NCI-H1105 treated with DMSO at 0.1 percent for 48 hours (cell line): ENCODE data around the gene N4BP3.

Source experiments
- DNase-seq: peaks from one replicate; lab custom pipeline; 2025; lab: John Stamatoyannopoulos, UW

Gene N4BP3

GRCh38 chr5:178103612-178104011 lies 9.7 kb upstream of the N4BP3 start:
- no peak for DNase-seq

GRCh38 chr5:178104492-178104891 lies 8.8 kb upstream of the N4BP3 start:
- peak; percentile 4 for DNase-seq

DNA sequence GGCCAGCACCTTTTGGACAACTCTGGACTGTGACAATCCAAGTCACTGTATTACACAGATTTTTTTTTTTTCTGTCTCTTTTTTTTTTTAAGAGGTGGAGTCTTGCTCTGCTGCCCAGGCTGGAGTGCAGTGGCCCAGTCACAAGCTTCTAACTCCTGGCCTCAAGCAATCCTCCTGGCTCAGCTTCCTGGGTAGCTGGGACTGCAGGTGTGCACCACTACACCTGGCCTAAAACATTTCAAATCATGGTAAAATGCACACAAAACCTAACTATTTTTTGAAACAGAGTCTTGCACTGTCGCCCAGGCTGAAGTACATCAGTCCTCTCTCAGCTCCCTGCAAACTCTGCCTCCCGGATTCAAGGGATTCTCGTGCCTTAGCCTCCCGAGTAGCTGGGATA lies 7.2 kb upstream of the N4BP3 start:
- no peak for DNase-seq

- DNase-seq = no peak
Measured at GRCh38 chr5:178106556-178107239, 6.6 kb upstream of the N4BP3 start.

GRCh38 chr5:178107756-178108310 lies 5.5 kb upstream of the N4BP3 start:
- DNase-seq = no peak

DNA sequence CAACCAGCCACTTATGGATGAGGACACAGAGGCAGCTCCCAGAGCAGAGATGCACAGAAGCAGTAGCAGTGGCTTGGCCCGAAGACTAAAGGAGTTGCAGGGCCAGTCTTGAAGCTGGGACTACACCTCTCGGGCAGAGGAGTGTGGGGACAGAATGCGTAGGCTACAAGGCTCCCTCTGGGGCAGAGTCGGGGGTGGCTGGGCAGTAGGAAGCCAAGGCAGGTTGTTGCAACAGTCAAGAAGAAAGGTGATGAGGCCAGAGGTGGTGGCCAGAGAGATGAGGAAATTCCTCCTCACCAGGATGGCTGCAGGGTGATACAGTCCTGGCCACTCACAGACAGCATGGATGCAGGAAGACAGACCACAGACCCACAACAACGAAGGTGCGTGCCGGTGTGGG lies 4.9 kb upstream of the N4BP3 start:
- DNase-seq = no peak

DNA sequence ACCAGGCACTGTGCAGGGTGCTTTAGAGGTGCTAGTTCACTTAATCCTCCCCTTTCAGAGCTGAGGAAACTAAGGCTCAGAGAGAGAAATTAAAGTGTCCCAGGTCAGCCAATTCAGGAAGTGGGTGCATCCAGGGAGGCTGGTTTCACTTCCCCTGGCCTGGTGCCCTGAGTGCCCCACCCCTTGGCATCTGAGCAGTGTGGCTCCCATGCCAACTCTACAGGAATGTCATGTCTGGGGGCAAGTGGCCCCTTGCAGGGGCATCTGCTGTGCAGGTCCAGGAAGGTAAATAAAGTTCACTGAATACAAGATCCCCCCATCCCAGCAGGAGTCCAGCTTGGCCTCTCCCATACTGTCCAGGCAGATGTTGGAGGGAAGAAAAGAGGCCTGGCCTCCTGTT lies 4.4 kb upstream of the N4BP3 start:
- no peak for DNase-seq

- no peak for DNase-seq
Measured at GRCh38 chr5:178110511-178110910, 2.8 kb upstream of the N4BP3 start.

- no peak for DNase-seq
Measured at GRCh38 chr5:178111925-178112324, 1.4 kb upstream of the N4BP3 start.

GRCh38 chr5:178112545-178112944 lies 787 bp upstream of the N4BP3 start:
- DNase-seq = no peak

- no peak for DNase-seq
Measured at GRCh38 chr5:178113841-178114324, 551 bp downstream of the N4BP3 start.

DNA sequence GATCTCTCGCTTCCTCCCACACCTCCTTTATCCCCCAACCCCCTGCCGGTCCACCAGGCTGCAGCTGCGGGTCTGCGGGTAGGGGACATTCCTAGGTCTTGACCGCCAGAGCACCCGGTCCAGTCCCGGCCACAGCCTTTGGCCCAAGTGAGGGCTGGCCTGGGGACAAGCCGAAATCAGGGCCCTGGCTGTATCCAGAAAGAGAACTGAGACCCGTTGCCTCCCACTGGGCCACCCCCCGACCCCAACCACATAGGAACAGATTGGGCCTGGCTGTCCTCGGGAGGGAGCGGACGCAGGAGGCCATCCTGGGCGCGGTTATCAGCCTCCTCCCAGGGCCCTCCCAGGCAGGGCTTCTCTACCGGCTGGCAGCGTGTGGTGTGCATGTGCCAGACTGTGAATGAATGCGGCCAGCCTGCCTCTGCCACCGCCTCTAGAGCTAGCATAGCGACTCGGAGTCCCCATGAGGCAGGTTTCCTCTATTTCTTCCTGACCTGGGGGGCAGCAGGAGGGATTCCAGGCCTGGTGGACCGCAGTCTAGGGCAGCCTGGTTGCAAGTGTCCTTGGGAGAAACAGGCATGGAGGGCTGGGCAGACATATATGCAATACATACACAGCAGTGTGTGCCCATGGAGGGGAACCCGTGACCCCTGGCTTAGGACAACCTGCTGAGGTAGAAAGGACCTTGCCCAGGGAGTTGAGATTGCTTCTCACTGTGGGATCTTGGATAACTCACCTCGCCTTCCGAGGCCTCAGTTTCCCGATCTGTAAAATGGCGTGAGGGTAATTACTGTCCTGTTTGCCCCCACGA lies 1.2 kb downstream of the N4BP3 start:
- no peak for DNase-seq

- DNase-seq = no peak
Measured at GRCh38 chr5:178115136-178115813, 1.9 kb downstream of the N4BP3 start.

DNA sequence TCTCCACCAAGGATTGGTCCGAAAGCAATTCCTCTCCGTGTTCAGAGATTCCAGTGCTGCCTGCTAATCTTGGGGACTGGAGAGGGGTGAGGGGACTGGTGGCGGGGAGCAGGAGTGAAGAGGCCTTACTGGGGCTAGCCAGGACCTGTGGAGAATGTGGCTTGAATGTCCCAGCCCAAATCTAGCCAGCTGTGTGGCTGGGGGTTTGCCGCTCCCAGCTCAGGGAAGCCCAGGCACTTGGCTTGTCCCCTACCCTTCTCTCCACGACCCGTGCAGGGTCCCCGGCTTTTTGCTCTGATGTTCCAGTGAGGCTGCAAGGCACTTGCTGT lies 2.4 kb downstream of the N4BP3 start:
- no peak for DNase-seq

- DNase-seq = no peak
Measured at GRCh38 chr5:178116143-178116885, 3.0 kb downstream of the N4BP3 start.

DNA sequence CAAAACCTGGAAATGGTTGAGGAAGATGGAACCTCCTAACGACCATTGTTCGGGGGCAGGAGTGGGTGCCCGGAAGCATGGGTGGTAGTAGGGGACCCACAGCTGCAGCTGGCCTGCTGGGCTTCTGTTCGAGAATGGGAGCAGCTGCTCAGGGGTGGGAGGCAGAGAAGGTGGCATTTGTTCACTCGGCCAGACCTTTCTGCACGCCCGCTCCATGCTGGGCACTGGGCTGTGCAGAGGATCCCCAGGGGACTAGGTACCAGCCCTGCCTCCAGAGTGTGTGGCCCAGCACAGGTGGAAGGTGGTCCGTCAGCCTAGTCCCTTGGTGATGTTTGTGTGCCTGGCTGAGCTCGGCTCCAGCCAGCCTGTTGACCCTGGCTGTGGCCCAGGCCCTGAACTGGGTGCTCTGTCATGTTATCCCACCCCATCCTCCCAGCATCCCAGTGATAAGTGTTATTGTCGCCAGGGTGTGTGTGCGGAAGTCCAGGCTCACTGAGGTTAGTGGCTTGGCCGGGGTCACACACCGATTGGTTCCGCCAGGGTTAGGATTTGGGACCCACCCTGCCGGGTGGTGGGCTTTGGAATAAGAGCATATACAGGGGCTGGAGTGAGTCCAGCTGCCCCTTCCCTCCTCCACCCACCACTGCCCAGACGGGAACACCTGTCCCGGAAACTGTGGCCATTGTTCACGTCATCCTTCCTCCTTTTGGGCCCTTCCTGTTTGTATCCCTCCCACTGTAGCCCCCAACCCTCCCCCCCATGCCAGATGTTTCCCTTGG lies 4.8 kb downstream of the N4BP3 start:
- DNase-seq = no peak

DNA sequence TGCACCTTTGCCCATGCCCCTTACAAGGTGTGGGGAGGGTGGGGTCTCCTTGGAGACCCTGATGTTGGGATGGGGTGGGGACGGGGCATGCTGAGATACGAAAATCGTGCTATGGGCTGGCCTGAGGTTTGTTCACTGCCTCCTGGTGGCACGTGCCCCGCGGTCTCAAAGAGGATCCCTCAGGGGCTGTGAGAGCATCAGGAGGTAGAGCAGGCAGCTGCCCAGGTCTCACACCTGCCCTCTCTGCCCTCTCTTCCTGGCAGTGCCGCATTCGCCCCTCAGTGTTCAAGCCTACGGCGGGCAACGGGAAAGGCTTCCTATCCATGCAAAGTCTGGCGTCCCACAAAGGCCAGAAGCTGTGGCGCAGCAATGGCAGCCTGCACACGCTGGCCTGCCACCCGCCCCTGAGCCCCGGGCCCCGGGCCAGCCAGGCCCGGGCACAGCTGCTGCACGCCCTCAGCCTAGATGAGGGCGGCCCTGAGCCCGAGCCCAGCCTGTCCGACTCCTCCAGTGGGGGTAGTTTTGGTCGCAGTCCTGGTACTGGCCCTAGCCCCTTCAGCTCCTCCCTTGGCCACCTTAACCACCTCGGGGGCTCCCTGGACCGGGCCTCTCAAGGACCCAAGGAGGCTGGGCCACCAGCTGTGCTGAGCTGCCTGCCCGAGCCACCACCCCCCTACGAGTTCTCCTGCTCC lies 6.7 kb downstream of the N4BP3 start:
- DNase-seq = no peak

- DNase-seq = peak; percentile 84
Measured at GRCh38 chr5:178120607-178121357, 7.5 kb downstream of the N4BP3 start.

- no peak for DNase-seq
Measured at GRCh38 chr5:178121391-178122276, 8.3 kb downstream of the N4BP3 start.
